Liver (tissue), 9 donors: ENCODE data around the gene IYD. TPM values are rescaled to one million over a fixed set of nuclear protein-coding genes. Genes with fewer than 3 reads are reported as not detected.
"Not testable (repeated sequence)": the region's sequence is repeated elsewhere in the genome, so short reads cannot be mapped to it uniquely, and the experiment has no call there.

ENCODE experiments used
- DNase-seq: peaks from one replicate; pipeline ENCODE4 v3.0.0-alpha.2; 2017; ENCODE audit warnings: low spot score
- H3K27ac ChIP-seq, 2 donors: one replicate each; pipeline ENCODE4 v1.7.0; 2013; ENCODE audit warnings: inconsistent platforms in 2 of 2, low read length in 2 of 2, control low read depth in 1 of 2, low read depth in 1 of 2, mild to moderate bottlenecking in 1 of 2
- H3K27me3 ChIP-seq, 4 donors: one replicate each; pipeline versions ENCODE4 v1.6.1 to v1.7.0; 2013; ENCODE audit warnings: low read length in 3 of 4, inconsistent platforms in 1 of 4, mild to moderate bottlenecking in 1 of 4, moderate library complexity in 1 of 4; ENCODE audit not compliant: control insufficient read depth in 4 of 4, insufficient read depth in 4 of 4
- H3K36me3 ChIP-seq, 4 donors: one replicate each; pipeline versions ENCODE4 v1.6.1 to v1.7.0; 2013; ENCODE audit warnings: low read length in 3 of 4, mild to moderate bottlenecking in 3 of 4, low read depth in 1 of 4, moderate library complexity in 1 of 4; ENCODE audit not compliant: control insufficient read depth in 4 of 4, insufficient read depth in 3 of 4
- H3K4me1 ChIP-seq, 4 donors: one replicate each; pipeline versions ENCODE4 v1.6.1 to v1.7.0; 2013; ENCODE audit warnings: low read length in 3 of 4, mild to moderate bottlenecking in 3 of 4, moderate library complexity in 1 of 4; ENCODE audit not compliant: control insufficient read depth in 4 of 4, insufficient read depth in 4 of 4
- H3K4me3 ChIP-seq, 3 donors: one replicate each; pipeline versions ENCODE4 v1.6.1 to v1.7.0; 2013; ENCODE audit warnings: low read length in 3 of 3, control low read depth in 1 of 3, low read depth in 1 of 3, mild to moderate bottlenecking in 1 of 3
- H3K9ac ChIP-seq, 2 donors: one replicate each; pipeline ENCODE4 v1.7.0; 2013; ENCODE audit warnings: low read length in 2 of 2, mild to moderate bottlenecking in 2 of 2, moderate library complexity in 2 of 2, control low read depth in 1 of 2, low read depth in 1 of 2
- H3K9me3 ChIP-seq, 4 donors: one replicate each; pipeline versions ENCODE4 v1.6.1 to v1.7.0; 2013; ENCODE audit warnings: low read length in 3 of 4; ENCODE audit not compliant: control insufficient read depth in 4 of 4
- ATF3 ChIP-seq: IDR thresholded peaks from 2 replicates; pipeline ENCODE4 v1.6.1; 2016; ENCODE audit warnings: antibody characterized with exemption
- CTCF ChIP-seq: fragments of 150-350 bp; IDR thresholded peaks from 2 replicates; pipeline ENCODE4 v1.5.1; 2017; ENCODE audit warnings: improper control_type of control experiment, low read depth, low read length; ENCODE audit not compliant: missing input control
- FOXA1 ChIP-seq: IDR thresholded peaks from 2 replicates; pipeline ENCODE4 v1.6.1; 2016; ENCODE audit warnings: antibody characterized with exemption
- FOXA2 ChIP-seq: IDR thresholded peaks from 2 replicates; pipeline ENCODE4 v1.6.1; 2016; ENCODE audit warnings: antibody characterized with exemption
- GABPA ChIP-seq, 2 donors: IDR thresholded peaks in 1 of 2; conservative IDR thresholded peaks in 1 of 2; 2 replicates each; pipeline ENCODE4 v1.6.1; 2016; ENCODE audit warnings: antibody characterized with exemption in 2 of 2, mild to moderate bottlenecking in 1 of 2, moderate library complexity in 1 of 2
- HNF4A ChIP-seq, 2 donors: conservative IDR thresholded peaks; 2 replicates each; pipeline ENCODE4 v1.6.1; 2016; ENCODE audit warnings: antibody characterized with exemption in 2 of 2, mild to moderate bottlenecking in 2 of 2
- HNF4G ChIP-seq: IDR thresholded peaks from 2 replicates; pipeline ENCODE4 v1.6.1; 2016; ENCODE audit warnings: antibody characterized with exemption
- JUND ChIP-seq, 2 donors: IDR thresholded peaks; 2 replicates each; pipeline ENCODE4 v1.6.1; 2016; ENCODE audit warnings: antibody characterized with exemption in 2 of 2
- NR2F2 ChIP-seq: IDR thresholded peaks from 2 replicates; pipeline ENCODE4 v1.6.1; 2016; ENCODE audit warnings: antibody characterized with exemption
- RAD21 ChIP-seq, 2 donors: IDR thresholded peaks; 2 replicates each; pipeline ENCODE4 v1.6.1; 2016; ENCODE audit warnings: antibody characterized with exemption in 2 of 2, mild to moderate bottlenecking in 2 of 2
- REST ChIP-seq: IDR thresholded peaks from 2 replicates; pipeline ENCODE4 v1.6.1; 2016; ENCODE audit warnings: antibody characterized with exemption, mild to moderate bottlenecking
- RXRA ChIP-seq, 2 donors: IDR thresholded peaks; 2 replicates each; pipeline ENCODE4 v1.6.1; 2017 to 2018; ENCODE audit warnings: antibody characterized with exemption in 2 of 2, mild to moderate bottlenecking in 1 of 2
- TAF1 ChIP-seq: conservative IDR thresholded peaks from 2 replicates; pipeline ENCODE4 v1.6.1; 2016; ENCODE audit warnings: antibody characterized with exemption, mild to moderate bottlenecking
- YY1 ChIP-seq: IDR thresholded peaks from 2 replicates; pipeline ENCODE4 v1.6.1; 2016; ENCODE audit warnings: antibody characterized with exemption, mild to moderate bottlenecking
- WGBS: extraction: QIAGEN DNeasy Blood & Tissue Kit; methylation state at CpG from one replicate; pipeline ENCODE4 v1.1.7; 2013; 5-methylcytosine and 5-hydroxymethylcytosine counted together
- polyA plus RNA-seq, 2 donors: library from polyadenylated mRNA; stranded (reverse) in 1 of 2; unstranded in 1 of 2; fragments of 200-250 nt in 1 of 2; fragments of >200 nt in 1 of 2; fragmentation: Nextera tagmentation in 1 of 2; extraction: Ambion mirVana in 1 of 2; gene quantifications; one replicate each; pipeline versions ENCODE4 v1.2.1 to v1.2.3, GENCODE V29; 2013 to 2015
- total RNA-seq, 2 donors: library from RNA; depleted of rRNA; stranded (reverse); fragments of >200 nt; gene quantifications; one replicate each; pipeline ENCODE4 v1.2.3, GENCODE V29; 2014
- TF ChIP-seq, protein P1 (sequence below): IDR thresholded peaks from 2 replicates; pipeline ENCODE4 v1.6.1; 2016; ENCODE audit warnings: antibody characterized with exemption
- TF ChIP-seq, protein P2 (sequence below): IDR thresholded peaks from 2 replicates; pipeline ENCODE4 v1.6.1; 2016; ENCODE audit warnings: antibody characterized with exemption
- donor health status: healthy.
- donor health status: healthy.
- donor health status: healthy.
- donor health status: healthy.
- donor health status: healthy.

The IYD gene
- total and polyA plus RNA-seq, 4 donors: 1.6 to 6.2 (median 2.6) TPM

DNA sequence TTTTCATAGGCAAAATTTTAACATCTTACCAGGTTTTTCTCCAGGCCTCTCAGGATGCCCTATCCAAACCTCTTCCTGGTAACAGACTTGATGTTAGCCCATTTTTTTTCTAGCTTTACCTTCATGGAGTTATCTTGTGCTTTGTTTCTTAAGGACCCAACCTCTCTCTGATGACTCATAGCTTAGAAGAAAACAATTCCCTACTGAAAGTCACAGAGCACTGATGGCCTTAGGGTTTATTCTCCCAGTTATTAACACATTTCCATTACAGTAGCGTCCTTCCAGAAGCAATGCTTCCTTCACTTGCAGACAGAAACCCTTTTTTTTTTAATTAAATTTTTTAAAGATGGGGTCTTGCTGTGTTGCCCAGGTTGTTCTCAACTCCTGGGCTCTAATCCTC is 79.4 kb downstream of the IYD start:
- WGBS: 92% methylated on average over 1 of the region's 1 CpG
- TF ChIP-seq, protein P1, sequence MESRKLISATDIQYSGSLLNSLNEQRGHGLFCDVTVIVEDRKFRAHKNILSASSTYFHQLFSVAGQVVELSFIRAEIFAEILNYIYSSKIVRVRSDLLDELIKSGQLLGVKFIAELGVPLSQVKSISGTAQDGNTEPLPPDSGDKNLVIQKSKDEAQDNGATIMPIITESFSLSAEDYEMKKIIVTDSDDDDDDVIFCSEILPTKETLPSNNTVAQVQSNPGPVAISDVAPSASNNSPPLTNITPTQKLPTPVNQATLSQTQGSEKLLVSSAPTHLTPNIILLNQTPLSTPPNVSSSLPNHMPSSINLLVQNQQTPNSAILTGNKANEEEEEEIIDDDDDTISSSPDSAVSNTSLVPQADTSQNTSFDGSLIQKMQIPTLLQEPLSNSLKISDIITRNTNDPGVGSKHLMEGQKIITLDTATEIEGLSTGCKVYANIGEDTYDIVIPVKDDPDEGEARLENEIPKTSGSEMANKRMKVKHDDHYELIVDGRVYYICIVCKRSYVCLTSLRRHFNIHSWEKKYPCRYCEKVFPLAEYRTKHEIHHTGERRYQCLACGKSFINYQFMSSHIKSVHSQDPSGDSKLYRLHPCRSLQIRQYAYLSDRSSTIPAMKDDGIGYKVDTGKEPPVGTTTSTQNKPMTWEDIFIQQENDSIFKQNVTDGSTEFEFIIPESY: no peak
- no peak for TF ChIP-seq NR2F2
- DNase-seq: no peak

DNA sequence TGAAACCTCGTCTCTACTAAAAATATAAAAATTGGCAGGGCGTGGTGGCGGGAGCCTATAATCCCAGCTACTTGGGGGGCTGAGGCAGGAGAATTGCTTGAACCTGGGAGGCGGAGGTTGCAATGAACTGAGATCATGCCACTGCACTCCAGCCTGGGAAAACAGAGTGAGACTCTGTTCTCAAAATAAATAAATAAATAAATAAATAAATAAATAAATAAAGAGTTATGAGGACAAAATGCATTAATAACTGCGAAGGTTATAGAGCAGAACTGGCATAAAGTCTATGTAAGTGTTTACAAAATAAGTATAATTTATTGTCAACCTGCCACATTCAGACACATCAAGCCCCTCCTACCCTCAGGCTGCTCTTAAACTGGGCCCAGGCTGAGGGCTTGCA is 80.2 kb downstream of the IYD start:
- not testable (repeated sequence) for H3K27ac ChIP-seq, DNase-seq, H3K9ac ChIP-seq, H3K27me3 ChIP-seq, H3K4me3 ChIP-seq, H3K4me1 ChIP-seq, H3K36me3 ChIP-seq, H3K9me3 ChIP-seq
- WGBS: 95% methylated on average over 5 of the region's 5 CpGs

More for the DNA sequence above, 79.4 kb downstream of the IYD start:
- H3K36me3 ChIP-seq: no peaks in the 10 kb centered on the region
- no peaks in the 10 kb centered on the region for H3K9me3 ChIP-seq
- no peak overlapping the region for H3K9ac ChIP-seq
- no peaks in the 10 kb centered on the region for H3K27me3 ChIP-seq
- H3K27ac ChIP-seq: no peak overlapping the region
- H3K4me1 ChIP-seq: no peaks in the 10 kb centered on the region
- no peak overlapping the region for H3K4me3 ChIP-seq

DNA sequence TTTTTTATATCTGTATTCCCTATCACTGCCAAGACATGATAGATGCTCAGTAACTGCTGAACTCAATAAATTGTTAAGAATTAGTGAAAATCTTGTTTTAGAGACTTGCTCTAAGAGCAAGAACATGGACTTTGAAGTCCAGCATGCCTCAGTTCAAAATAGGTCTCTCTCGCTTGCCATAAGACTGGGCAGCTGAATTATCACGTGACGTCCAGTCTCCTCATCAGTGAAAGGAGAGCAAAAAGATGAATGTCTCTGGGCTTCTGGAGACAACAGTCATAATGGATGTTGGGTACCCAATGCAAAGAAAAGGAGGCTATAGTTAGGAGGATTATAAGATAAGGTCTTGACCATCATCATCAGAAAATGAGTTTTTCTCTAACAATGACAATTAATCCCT is 82.1 kb downstream of the IYD start:
- no peak overlapping the region for H3K9ac ChIP-seq
- no peak for TF ChIP-seq FOXA1
- TF ChIP-seq ATF3: no peak
- no peak for TF ChIP-seq GABPA (IDR thresholded peaks at IDR 0.05 in 1 of 2, conservative IDR thresholded peaks at IDR 0.05 in 1 of 2)
- no peak for TF ChIP-seq REST
- no peak for TF ChIP-seq FOXA2
- no peak for TF ChIP-seq YY1
- TF ChIP-seq, protein P2, sequence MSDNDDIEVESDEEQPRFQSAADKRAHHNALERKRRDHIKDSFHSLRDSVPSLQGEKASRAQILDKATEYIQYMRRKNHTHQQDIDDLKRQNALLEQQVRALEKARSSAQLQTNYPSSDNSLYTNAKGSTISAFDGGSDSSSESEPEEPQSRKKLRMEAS: no peak
- no peak for TF ChIP-seq TAF1
- TF ChIP-seq CTCF: no peak
- TF ChIP-seq JUND (IDR thresholded peaks at IDR 0.05): no peak
- TF ChIP-seq HNF4A (conservative IDR thresholded peaks at IDR 0.05): no peak
- no peak for TF ChIP-seq RAD21 (IDR thresholded peaks at IDR 0.05)
- no peak for TF ChIP-seq NR2F2
- no peak for TF ChIP-seq RXRA (IDR thresholded peaks at IDR 0.05)
- TF ChIP-seq HNF4G: no peak
- H3K36me3 ChIP-seq: no peaks in the 10 kb centered on the region
- H3K27ac ChIP-seq: no peak overlapping the region
- no peak overlapping the region for H3K4me3 ChIP-seq
- WGBS: 95% methylated on average over 3 of the region's 3 CpGs
- no peaks in the 10 kb centered on the region for H3K9me3 ChIP-seq
- no peaks in the 10 kb centered on the region for H3K27me3 ChIP-seq
- no peak for DNase-seq
- H3K4me1 ChIP-seq: no peaks in the 10 kb centered on the region
